ENCODE measurements around the gene MSLN. TPM values are rescaled to one million over a fixed set of nuclear protein-coding genes. Genes with fewer than 3 reads are reported as not detected.

Gene MSLN
- polyA plus RNA-seq, 1 of the 3 experiments (the other 2 are of a cell fraction), result 0.02 TPM

- Histone ChIP-seq H4K20me1 (ENCODE audit: insufficient read depth) (0 out of 2 replicates have a peak, but pooled peaks cover 14% of the 10 kb centered on the region), H3K4me3 (ENCODE audit: low read depth in 2 of 2, low read length in 1 of 2) (no peak overlapping the region), H3F3A (replicated peaks; ENCODE audit: insufficient read depth) (peaks cover 31% of the 10 kb centered on the region), H3K27ac (ENCODE audit: low read depth in 2 of 2, low read length in 1 of 2) (no peak overlapping the region), H3K4me2 (no peak overlapping the region), H2AFZ (ENCODE audit: low read depth) (no peak overlapping the region), H3K27me3 (ENCODE audit: insufficient read depth) (no peaks in the 10 kb centered on the region), H3K36me3 (replicated peaks in 1 of 2; ENCODE audit: control insufficient read depth in 1 of 2, insufficient read depth in 2 of 2, low read length in 1 of 2) (peaks cover 0 to 2% of the 10 kb centered on the region in 2 experiments), H3K4me1 (ENCODE audit: control insufficient read depth in 1 of 2, insufficient read depth in 2 of 2, low read depth in 1 of 2, low read length in 1 of 2) (peaks cover 8 to 37% of the 10 kb centered on the region in 2 experiments; a peak in 3 of 4 replicates), H3K79me2 (ENCODE audit: insufficient read depth) (no peaks in the 10 kb centered on the region; the same call in 1 of the 2 replicates), H3K9me2 (no peaks in the 10 kb centered on the region), H3K9me3 (no peaks in the 10 kb centered on the region), H3K9ac (no peak overlapping the region)
- TF ChIP-seq, protein P1, sequence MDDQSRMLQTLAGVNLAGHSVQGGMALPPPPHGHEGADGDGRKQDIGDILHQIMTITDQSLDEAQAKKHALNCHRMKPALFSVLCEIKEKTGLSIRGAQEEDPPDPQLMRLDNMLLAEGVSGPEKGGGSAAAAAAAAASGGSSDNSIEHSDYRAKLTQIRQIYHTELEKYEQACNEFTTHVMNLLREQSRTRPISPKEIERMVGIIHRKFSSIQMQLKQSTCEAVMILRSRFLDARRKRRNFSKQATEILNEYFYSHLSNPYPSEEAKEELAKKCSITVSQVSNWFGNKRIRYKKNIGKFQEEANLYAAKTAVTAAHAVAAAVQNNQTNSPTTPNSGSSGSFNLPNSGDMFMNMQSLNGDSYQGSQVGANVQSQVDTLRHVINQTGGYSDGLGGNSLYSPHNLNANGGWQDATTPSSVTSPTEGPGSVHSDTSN (IDR thresholded peaks at IDR 0.05), result no peak
- TF ChIP-seq CHD2 (IDR thresholded peaks at IDR 0.05; ENCODE audit: low read length, partially characterized antibody) (no peak), TEAD4 (IDR thresholded peaks at IDR 0.05; ENCODE audit: borderline replicate concordance, insufficient read depth) (no peak), MAX (IDR thresholded peaks at IDR 0.05; ENCODE audit: low read depth) (no peak), RFX5 (IDR thresholded peaks at IDR 0.05; ENCODE audit: low read length) (no peak), MEF2A (IDR thresholded peaks at IDR 0.05; ENCODE audit: borderline replicate concordance, low read depth) (no peak), FOSL2 (IDR thresholded peaks at IDR 0.05; ENCODE audit: borderline replicate concordance, low read depth) (no peak), ZBTB33 (IDR thresholded peaks at IDR 0.05; ENCODE audit: borderline replicate concordance, low read depth) (no peak), TAF1 (IDR thresholded peaks at IDR 0.05; ENCODE audit: borderline replicate concordance, low read depth, low read length) (no peak), FOXJ3 (CRISPR knock-in tag; IDR thresholded peaks at IDR 0.05) (no peak), YY1 (IDR thresholded peaks at IDR 0.05; ENCODE audit: low read depth) (no peak), MXI1 (IDR thresholded peaks at IDR 0.05; ENCODE audit: low read depth, low read length) (no peak), SIN3A (IDR thresholded peaks at IDR 0.05; ENCODE audit: borderline replicate concordance, low read depth, low read length) (no peak), RCOR1 (IDR thresholded peaks at IDR 0.05; ENCODE audit: low read length) (no peak), GABPA (IDR thresholded peaks at IDR 0.05; ENCODE audit: low read depth) (no peak), JUND (IDR thresholded peaks at IDR 0.05) (no peak), REST (IDR thresholded peaks at IDR 0.05; ENCODE audit: low read depth, low read length) (no peak)
- TF ChIP-seq, protein P2, sequence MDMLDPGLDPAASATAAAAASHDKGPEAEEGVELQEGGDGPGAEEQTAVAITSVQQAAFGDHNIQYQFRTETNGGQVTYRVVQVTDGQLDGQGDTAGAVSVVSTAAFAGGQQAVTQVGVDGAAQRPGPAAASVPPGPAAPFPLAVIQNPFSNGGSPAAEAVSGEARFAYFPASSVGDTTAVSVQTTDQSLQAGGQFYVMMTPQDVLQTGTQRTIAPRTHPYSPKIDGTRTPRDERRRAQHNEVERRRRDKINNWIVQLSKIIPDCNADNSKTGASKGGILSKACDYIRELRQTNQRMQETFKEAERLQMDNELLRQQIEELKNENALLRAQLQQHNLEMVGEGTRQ (IDR thresholded peaks at IDR 0.05; ENCODE audit: borderline replicate concordance, low read depth, low read length), result no peak
- TF ChIP-seq, protein P3, sequence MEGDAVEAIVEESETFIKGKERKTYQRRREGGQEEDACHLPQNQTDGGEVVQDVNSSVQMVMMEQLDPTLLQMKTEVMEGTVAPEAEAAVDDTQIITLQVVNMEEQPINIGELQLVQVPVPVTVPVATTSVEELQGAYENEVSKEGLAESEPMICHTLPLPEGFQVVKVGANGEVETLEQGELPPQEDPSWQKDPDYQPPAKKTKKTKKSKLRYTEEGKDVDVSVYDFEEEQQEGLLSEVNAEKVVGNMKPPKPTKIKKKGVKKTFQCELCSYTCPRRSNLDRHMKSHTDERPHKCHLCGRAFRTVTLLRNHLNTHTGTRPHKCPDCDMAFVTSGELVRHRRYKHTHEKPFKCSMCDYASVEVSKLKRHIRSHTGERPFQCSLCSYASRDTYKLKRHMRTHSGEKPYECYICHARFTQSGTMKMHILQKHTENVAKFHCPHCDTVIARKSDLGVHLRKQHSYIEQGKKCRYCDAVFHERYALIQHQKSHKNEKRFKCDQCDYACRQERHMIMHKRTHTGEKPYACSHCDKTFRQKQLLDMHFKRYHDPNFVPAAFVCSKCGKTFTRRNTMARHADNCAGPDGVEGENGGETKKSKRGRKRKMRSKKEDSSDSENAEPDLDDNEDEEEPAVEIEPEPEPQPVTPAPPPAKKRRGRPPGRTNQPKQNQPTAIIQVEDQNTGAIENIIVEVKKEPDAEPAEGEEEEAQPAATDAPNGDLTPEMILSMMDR (IDR thresholded peaks at IDR 0.05), result no peak
- WGBS (ENCODE audit: low lambda C conversion rate), result 60% methylated on average over 1 of the region's 9 CpGs
- DNase-seq, result no peak
- ChIA-PET POLR2A (interaction anchor here (0.8 to 1.4 kb wide), 3 partner anchors 11 to 17 kb away, joined by 3 to 4 read pairs (median 3); no protein-coding TSS in a partner anchor), CTCF (interaction anchor here (1.3 to 22.4 kb wide), 5 partner anchors 5 to 62 kb away, joined by 7 to 358 read pairs (median 35); partner anchors contain the start of genes ANTKMT, CCDC78, CIAO3 and FBXL16)
Observed at GRCh38 chr16:723695-724094, 36.8 kb upstream of the MSLN start.
